Measurements from ENCODE around the gene ITIH2. TPM values are rescaled to one million over a fixed set of nuclear protein-coding genes. Genes with fewer than 3 reads are reported as not detected.

Gene ITIH2
- polyA plus RNA-seq, 3 donors, result not detected

GRCh38 chr10:7702288-7702812 is 766 bp upstream of the ITIH2 start:
- Histone ChIP-seq H3K27me3 (ENCODE audit: control insufficient read depth in 2 of 2, insufficient read depth in 2 of 2, low read length in 2 of 2) (peaks cover 2 to 8% of the 10 kb centered on the region in 2 donors), H4K20me1 (ENCODE audit: insufficient read depth, low read length) (no peaks in the 10 kb centered on the region)

More at GRCh38 chr10:7702288-7702812, 766 bp upstream of the ITIH2 start:
- 100% methylated on average over 2 of the region's 4 CpGs for WGBS (ENCODE audit: insufficient coverage)
- DNase-seq, result no peak
- Mint-ChIP-seq H3K36me3 (no peaks in the 10 kb centered on the region), H3K27ac (peak overlapping the region in 1 of 7 donors; percentile 13), H3K27me3 (ENCODE audit: low read depth in 3 of 3) (peaks cover 5 to 28% (median 16%) of the 10 kb centered on the region in 3 donors), H3K9me3 (peaks cover 0 to 4% (median 0%) of the 10 kb centered on the region in 7 donors), H3K4me3 (no peak overlapping the region), H3K4me1 (no peaks in the 10 kb centered on the region)
- Histone ChIP-seq H3K36me3 (replicated peaks in 1 of 2; ENCODE audit: control insufficient read depth in 1 of 2, insufficient read depth in 2 of 2, low read length in 2 of 2) (no peaks in the 10 kb centered on the region), H3K79me2 (ENCODE audit: insufficient read depth, low read length) (no peaks in the 10 kb centered on the region), H3K9me3 (replicated peaks in 1 of 2; ENCODE audit: control insufficient read depth in 1 of 2, insufficient read depth in 1 of 2, low read length in 2 of 2) (no peaks in the 10 kb centered on the region), H3K9ac (ENCODE audit: insufficient read depth, low read length, poor library complexity, severe bottlenecking) (no peak overlapping the region), H3K27ac (ENCODE audit: low read depth in 1 of 2, low read length in 2 of 2) (no peak overlapping the region), H2AFZ (ENCODE audit: insufficient read depth, low read depth, low read length, poor library complexity, severe bottlenecking) (no peak overlapping the region), H3K4me2 (replicated peaks; ENCODE audit: extremely low read depth, low read length, poor library complexity, severe bottlenecking) (no peak overlapping the region), H3K4me1 (ENCODE audit: control insufficient read depth in 1 of 2, insufficient read depth in 2 of 2, low read length in 2 of 2) (no peaks in the 10 kb centered on the region), H3K4me3 (replicated peaks in 1 of 3; ENCODE audit: low read depth in 2 of 3, low read length in 3 of 3) (no peak overlapping the region)
- no peak for TF ChIP-seq CTCF (IDR thresholded peaks at IDR 0.05)
- intact Hi-C loops (cut with micrococcal nuclease), result no loop called here

All from CD14-positive monocyte (primary cell).